Measurements from ENCODE around the gene THUMPD3.

DNA sequence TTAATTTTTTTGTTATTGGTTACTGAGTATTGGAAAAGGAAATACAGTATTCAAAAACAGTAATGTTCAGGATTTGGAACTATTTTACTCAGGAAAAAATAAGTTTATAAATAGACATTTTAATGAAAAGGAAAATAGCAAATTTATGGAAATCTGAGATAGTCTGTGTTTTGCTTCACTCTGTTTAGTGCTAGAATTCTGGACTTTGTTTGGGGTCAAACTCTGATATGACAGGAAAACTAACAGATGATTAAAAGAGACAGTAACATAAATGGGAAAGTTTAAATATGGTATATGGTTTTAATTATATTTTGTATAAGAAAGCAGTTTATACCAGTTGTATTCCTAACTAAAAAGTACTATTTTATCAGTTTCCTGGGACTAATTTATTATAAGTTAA, 52.0 kb downstream of the THUMPD3 start:
- TF ChIP-seq, protein P1, sequence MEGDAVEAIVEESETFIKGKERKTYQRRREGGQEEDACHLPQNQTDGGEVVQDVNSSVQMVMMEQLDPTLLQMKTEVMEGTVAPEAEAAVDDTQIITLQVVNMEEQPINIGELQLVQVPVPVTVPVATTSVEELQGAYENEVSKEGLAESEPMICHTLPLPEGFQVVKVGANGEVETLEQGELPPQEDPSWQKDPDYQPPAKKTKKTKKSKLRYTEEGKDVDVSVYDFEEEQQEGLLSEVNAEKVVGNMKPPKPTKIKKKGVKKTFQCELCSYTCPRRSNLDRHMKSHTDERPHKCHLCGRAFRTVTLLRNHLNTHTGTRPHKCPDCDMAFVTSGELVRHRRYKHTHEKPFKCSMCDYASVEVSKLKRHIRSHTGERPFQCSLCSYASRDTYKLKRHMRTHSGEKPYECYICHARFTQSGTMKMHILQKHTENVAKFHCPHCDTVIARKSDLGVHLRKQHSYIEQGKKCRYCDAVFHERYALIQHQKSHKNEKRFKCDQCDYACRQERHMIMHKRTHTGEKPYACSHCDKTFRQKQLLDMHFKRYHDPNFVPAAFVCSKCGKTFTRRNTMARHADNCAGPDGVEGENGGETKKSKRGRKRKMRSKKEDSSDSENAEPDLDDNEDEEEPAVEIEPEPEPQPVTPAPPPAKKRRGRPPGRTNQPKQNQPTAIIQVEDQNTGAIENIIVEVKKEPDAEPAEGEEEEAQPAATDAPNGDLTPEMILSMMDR (IDR thresholded peaks at IDR 0.05), result no peak
- TF ChIP-seq POLR2A (IDR thresholded peaks at IDR 0.05), result no peak
